Neural progenitor cell (in vitro differentiated cells): ENCODE measurements around the gene NRP1. TPM values are rescaled to one million over a fixed set of nuclear protein-coding genes. Genes with fewer than 3 reads are reported as not detected.

Source experiments
- DNase-seq: peaks from one replicate; pipeline ENCODE4 v3.0.0-alpha.2; 2016; ENCODE audit warnings: low spot score
- H2AFZ ChIP-seq: fragments of 200-600 bp; sonication (generic); replicated peaks from 2 replicates; pipeline ENCODE4 v1.6.1; 2016; ENCODE audit warnings: antibody characterized with exemption
- H3F3A ChIP-seq: fragments of 200-600 bp; sonication (generic); 2 replicates; pipeline ENCODE4 v1.6.1; 2016; ENCODE audit warnings: antibody characterized with exemption, low read depth
- H3K27ac ChIP-seq: fragments of 200-600 bp; sonication (generic); 2 replicates; pipeline ENCODE4 v1.5.1; 2016; ENCODE audit warnings: mild to moderate bottlenecking
- H3K27me3 ChIP-seq: fragments of 200-600 bp; sonication (generic); 2 replicates; pipeline ENCODE4 v1.6.1; 2016; ENCODE audit warnings: mild to moderate bottlenecking, moderate library complexity
- H3K36me3 ChIP-seq: fragments of 200-600 bp; sonication (generic); 2 replicates; pipeline ENCODE4 v1.5.1; 2016
- H3K4me1 ChIP-seq: fragments of 200-600 bp; sonication (generic); 2 replicates; pipeline ENCODE4 v1.6.1; 2016; ENCODE audit warnings: mixed run types
- H3K4me2 ChIP-seq: fragments of 200-600 bp; sonication (generic); 2 replicates; pipeline ENCODE4 v1.6.1; 2016
- H3K4me3 ChIP-seq: fragments of 200-600 bp; sonication (generic); 2 replicates; pipeline ENCODE4 v1.5.1; 2016
- H3K79me2 ChIP-seq: fragments of 200-600 bp; sonication (generic); 2 replicates; pipeline ENCODE4 v1.6.1; 2016; ENCODE audit warnings: low read depth
- H3K9ac ChIP-seq: fragments of 200-600 bp; sonication (generic); 2 replicates; pipeline ENCODE4 v1.6.1; 2016
- H3K9me3 ChIP-seq: fragments of 200-600 bp; sonication (generic); 2 replicates; pipeline ENCODE4 v1.5.1; 2016; ENCODE audit warnings: low read depth
- H4K20me1 ChIP-seq: fragments of 200-600 bp; sonication (generic); 2 replicates; pipeline ENCODE4 v1.6.1; 2016; ENCODE audit warnings: low read depth
- H3K27ac Mint-ChIP-seq: 3 replicates; pipeline ENCODE4 v1.8.0; 2021; ENCODE audit warnings: mixed read lengths
- H3K27me3 Mint-ChIP-seq: 2 replicates; pipeline ENCODE4 v1.8.0; 2022; ENCODE audit warnings: low read depth, mild to moderate bottlenecking, inconsistent platforms, moderate library complexity, mixed read lengths; ENCODE audit not compliant: insufficient read depth
- H3K36me3 Mint-ChIP-seq: 3 replicates; pipeline ENCODE4 v1.8.0; 2021; ENCODE audit warnings: mixed read lengths
- H3K4me1 Mint-ChIP-seq: 3 replicates; pipeline ENCODE4 v1.8.0; 2021; ENCODE audit warnings: mixed read lengths
- H3K4me3 Mint-ChIP-seq: 3 replicates; pipeline ENCODE4 v1.8.0; 2021; ENCODE audit warnings: mild to moderate bottlenecking, moderate library complexity, mixed read lengths
- H3K9me3 Mint-ChIP-seq: 3 replicates; pipeline ENCODE4 v1.8.0; 2020; ENCODE audit warnings: mixed read lengths
- EZH2 ChIP-seq: fragments of 200-600 bp; sonication (generic); IDR thresholded peaks from 2 replicates; pipeline ENCODE4 v1.6.1; 2017; ENCODE audit warnings: antibody characterized with exemption, mild to moderate bottlenecking, moderate library complexity
- EZH2phosphoT487 ChIP-seq: fragments of 200-600 bp; sonication (generic); IDR thresholded peaks from 2 replicates; pipeline ENCODE4 v1.6.1; 2017; ENCODE audit warnings: antibody characterized with exemption
- total RNA-seq: library from RNA; depleted of rRNA; stranded (reverse); fragments of >200 nt; gene quantifications from 2 replicates; pipeline ENCODE4 v1.2.3, GENCODE V29; 2015; ENCODE audit warnings: low replicate concordance
- TF ChIP-seq, protein P1 (sequence below): fragments of 200-600 bp; sonication (generic); IDR thresholded peaks from 2 replicates; pipeline ENCODE4 v1.5.1; 2017; ENCODE audit warnings: antibody characterized with exemption, mild to moderate bottlenecking

NRP1 gene
- total RNA-seq, 1 donor from 2014 or later: 1.9 TPM

DNA sequence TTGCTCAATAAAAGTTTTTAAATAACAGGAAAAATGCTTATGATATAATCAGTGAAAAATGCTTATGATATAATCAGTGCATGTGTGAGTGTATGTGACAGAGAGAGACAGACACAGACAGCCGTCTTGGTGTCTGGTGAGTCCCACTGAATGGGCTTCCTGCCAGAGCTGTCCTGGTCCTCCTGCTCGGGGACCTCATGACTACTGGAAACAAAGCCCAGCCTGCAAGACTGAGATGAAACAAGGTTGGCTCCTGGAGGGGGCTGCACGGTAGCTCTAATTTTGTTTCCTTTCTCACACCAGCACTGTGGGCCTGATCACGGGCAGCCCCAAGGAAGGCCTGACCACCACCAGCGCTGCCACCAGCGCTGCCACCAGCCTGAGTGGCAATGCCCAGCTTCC is 57.3 kb downstream of the NRP1 start:
- Histone ChIP-seq H3K36me3 (no peaks in the 10 kb centered on the region), H3K9ac (no peak overlapping the region), H3K4me3 (no peak overlapping the region), H3K9me3 (no peaks in the 10 kb centered on the region), H4K20me1 (no peaks in the 10 kb centered on the region), H3K27ac (no peak overlapping the region), H2AFZ (no peak overlapping the region), H3K79me2 (no peaks in the 10 kb centered on the region), H3K4me2 (no peak overlapping the region), H3K27me3 (no peaks in the 10 kb centered on the region), H3K4me1 (peaks cover 23% of the 10 kb centered on the region), H3F3A (peaks cover 10% of the 10 kb centered on the region)
- H3K9me3 Mint-ChIP-seq: no peaks in the 10 kb centered on the region
- peaks cover 16% of the 10 kb centered on the region for H3K36me3 Mint-ChIP-seq
- H3K4me1 Mint-ChIP-seq: peaks cover 45% of the 10 kb centered on the region
- no peak overlapping the region for H3K4me3 Mint-ChIP-seq
- TF ChIP-seq, protein P1, sequence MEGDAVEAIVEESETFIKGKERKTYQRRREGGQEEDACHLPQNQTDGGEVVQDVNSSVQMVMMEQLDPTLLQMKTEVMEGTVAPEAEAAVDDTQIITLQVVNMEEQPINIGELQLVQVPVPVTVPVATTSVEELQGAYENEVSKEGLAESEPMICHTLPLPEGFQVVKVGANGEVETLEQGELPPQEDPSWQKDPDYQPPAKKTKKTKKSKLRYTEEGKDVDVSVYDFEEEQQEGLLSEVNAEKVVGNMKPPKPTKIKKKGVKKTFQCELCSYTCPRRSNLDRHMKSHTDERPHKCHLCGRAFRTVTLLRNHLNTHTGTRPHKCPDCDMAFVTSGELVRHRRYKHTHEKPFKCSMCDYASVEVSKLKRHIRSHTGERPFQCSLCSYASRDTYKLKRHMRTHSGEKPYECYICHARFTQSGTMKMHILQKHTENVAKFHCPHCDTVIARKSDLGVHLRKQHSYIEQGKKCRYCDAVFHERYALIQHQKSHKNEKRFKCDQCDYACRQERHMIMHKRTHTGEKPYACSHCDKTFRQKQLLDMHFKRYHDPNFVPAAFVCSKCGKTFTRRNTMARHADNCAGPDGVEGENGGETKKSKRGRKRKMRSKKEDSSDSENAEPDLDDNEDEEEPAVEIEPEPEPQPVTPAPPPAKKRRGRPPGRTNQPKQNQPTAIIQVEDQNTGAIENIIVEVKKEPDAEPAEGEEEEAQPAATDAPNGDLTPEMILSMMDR: no peak
- no peak for TF ChIP-seq EZH2phosphoT487
- TF ChIP-seq EZH2: no peak
- H3K27me3 Mint-ChIP-seq: no peaks in the 10 kb centered on the region
- peak overlapping the region; percentile 80 for H3K27ac Mint-ChIP-seq
- DNase-seq: no peak

- Mint-ChIP-seq H3K27ac (peak overlapping the region; percentile 39), H3K4me1 (peaks cover 53% of the 10 kb centered on the region), H3K9me3 (no peaks in the 10 kb centered on the region), H3K4me3 (no peak overlapping the region), H3K36me3 (peaks cover 12% of the 10 kb centered on the region), H3K27me3 (no peaks in the 10 kb centered on the region)
- no peak overlapping the region for H3K9ac ChIP-seq
- H3K36me3 ChIP-seq: no peaks in the 10 kb centered on the region
- H3K27ac ChIP-seq: no peak overlapping the region
- DNase-seq: no peak
- no peaks in the 10 kb centered on the region for H3K9me3 ChIP-seq
- no peaks in the 10 kb centered on the region for H4K20me1 ChIP-seq
- peaks cover 10% of the 10 kb centered on the region for H3F3A ChIP-seq
- no peaks in the 10 kb centered on the region for H3K27me3 ChIP-seq
- no peaks in the 10 kb centered on the region for H3K79me2 ChIP-seq
- no peak overlapping the region for H3K4me3 ChIP-seq
- no peak overlapping the region for H3K4me2 ChIP-seq
- TF ChIP-seq, protein P1: no peak
- TF ChIP-seq EZH2: no peak
- TF ChIP-seq EZH2phosphoT487: no peak
- no peak overlapping the region for H2AFZ ChIP-seq
- H3K4me1 ChIP-seq: peaks cover 30% of the 10 kb centered on the region
Observed at GRCh38 chr10:33276282-33276923, 58.1 kb downstream of the NRP1 start.

DNA sequence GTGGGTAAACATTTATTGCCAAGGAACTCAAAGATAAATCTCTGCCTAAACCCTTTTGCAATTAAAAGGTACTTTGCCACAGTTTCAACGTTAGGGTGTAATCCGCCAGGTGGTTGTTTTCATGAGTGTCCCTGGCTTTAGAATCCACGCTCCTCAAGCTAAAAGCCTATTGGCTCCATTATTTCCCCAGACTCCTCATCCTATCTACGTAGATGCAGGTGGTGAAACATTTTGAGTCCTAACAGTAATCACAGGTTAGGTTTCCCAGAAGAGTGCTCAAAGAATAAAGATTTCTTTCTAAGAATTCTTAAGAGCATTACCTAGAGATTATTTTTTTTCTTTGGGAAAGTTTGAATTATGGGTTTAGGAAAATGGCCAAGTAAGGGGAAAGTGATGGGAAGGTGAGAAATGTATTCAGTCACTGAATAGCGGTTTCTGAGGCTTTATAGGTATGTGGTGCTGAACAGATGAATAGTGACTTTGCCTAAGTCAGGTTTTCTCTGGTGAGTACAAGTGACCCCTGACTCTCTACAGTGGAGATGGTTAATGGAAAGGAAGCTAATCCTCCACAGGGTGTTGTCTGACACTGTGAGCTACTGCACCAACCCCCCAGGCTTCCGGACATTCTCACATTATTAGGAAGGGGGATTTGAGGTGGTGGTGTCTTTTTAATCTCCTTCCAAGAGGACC is 60.2 kb downstream of the NRP1 start:
- Mint-ChIP-seq H3K36me3 (peaks cover 12% of the 10 kb centered on the region), H3K27ac (peak overlapping the region; percentile 39)

More for the DNA sequence above, 60.2 kb downstream of the NRP1 start:
- Histone ChIP-seq H2AFZ (no peak overlapping the region), H3K36me3 (no peaks in the 10 kb centered on the region), H3K9ac (no peak overlapping the region), H4K20me1 (no peaks in the 10 kb centered on the region), H3K27ac (peak overlapping the region; percentile 43), H3F3A (peaks cover 10% of the 10 kb centered on the region), H3K4me1 (peaks cover 36% of the 10 kb centered on the region), H3K4me3 (no peak overlapping the region), H3K27me3 (no peaks in the 10 kb centered on the region), H3K9me3 (no peaks in the 10 kb centered on the region), H3K79me2 (no peaks in the 10 kb centered on the region), H3K4me2 (peak overlapping the region; percentile 54)
- peaks cover 62% of the 10 kb centered on the region for H3K4me1 Mint-ChIP-seq
- H3K27me3 Mint-ChIP-seq: no peaks in the 10 kb centered on the region
- DNase-seq: peak; percentile 48
- H3K4me3 Mint-ChIP-seq: no peak overlapping the region
- no peak for TF ChIP-seq EZH2
- TF ChIP-seq, protein P1: no peak
- H3K9me3 Mint-ChIP-seq: no peaks in the 10 kb centered on the region
